HG02798 (cell line): ENCODE results near the gene GZMH.
"Not testable (repeated sequence)": the region's sequence is repeated elsewhere in the genome, so short reads cannot be mapped to it uniquely, and the experiment has no call there.

Source experiments
- ATAC-seq: cut with Tn5 transposase; IDR thresholded peaks from one replicate; pipeline ENCODE4 v1.9.1; 2021; ENCODE audit warnings: mild to moderate bottlenecking; ENCODE audit not compliant: unreplicated experiment, poor library complexity

GZMH gene

DNA sequence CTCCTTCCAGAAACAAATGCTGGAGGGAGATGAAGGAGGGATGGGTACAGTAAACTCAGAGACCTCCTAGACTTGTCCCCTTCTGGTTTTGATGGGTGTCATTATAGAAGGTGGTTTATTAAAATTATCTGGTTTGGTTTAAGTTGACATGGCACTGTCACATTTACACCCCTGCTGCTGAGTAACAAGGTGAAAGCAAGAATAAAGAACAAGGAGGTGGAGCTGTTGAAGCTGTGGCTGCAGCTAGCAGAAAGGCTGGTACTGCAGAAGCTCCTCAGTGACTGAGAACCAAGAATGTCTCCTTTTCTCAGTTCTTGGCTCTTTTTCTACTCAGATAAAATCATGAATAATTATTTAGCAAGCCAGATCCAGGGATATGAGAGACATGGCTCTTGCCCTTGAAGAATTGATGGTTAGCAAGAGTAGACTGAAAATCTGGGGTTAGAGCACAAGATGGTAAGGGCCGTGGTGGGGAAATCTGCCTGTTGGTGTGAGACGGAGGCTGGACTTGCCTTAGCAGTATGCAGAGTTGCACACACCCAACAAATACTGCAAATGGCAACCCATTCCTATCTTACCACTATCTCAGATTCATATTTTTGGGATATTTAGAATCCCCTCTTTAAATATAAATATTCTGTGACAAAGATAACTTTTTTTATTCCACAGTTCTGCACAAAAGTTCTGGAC, at the start of gene GZMH:
Gene GZMH, minus strand, starts transcription at position 31 of the 690 bp plus-strand sequence. CDS start 72 bp downstream, outside the sequence.
- peak; percentile 49 for ATAC-seq

DNA sequence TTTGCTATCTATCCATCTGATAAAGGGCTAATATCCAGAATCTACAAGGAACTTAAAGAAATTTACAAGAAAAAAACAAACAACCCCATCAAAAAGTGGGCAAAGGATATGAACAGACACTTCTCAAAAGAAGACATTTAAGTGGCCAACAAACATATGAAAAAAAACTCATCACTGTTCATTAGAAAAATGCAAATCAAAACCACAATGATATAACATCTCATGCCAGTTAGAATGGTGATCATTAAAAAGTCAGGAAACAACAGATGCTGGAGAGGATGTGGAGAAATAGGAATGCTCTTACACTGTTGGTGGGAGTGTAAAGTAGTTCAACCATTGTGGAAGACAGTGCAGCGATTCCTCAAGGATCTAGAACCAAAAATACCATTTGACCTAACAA, 38.9 kb upstream of the GZMH start:
- ATAC-seq, result not testable (repeated sequence)

- ATAC-seq, result no peak
These were observed 30.4 kb upstream of the GZMH start for GRCh38 chr14:24639905-24640304.

DNA sequence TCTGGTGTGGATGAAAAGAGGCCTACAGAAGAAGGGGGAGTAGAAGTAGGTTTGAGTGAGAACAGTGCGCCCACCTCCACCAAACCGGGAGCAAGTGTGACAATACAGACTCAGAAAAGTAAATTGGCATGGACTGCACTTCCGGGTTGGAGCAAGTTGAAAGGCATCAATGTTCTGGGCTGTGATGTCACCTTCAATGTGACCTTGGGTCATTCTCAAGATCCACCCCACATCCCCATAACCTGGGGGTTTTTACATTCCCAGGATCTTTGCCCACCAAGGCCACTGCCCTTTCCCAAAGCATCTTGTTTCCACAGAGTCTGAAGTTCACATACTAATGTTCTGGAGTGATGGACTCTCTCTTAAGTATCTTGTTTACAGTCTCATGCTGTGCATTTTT, 29.8 kb upstream of the GZMH start:
- ATAC-seq, result no peak

- no peak for ATAC-seq
These were observed 24.7 kb upstream of the GZMH start, which contains the start of gene GZMB for GRCh38 chr14:24634158-24634557. Gene GZMB, minus strand, starts transcription at chr14:24634190. Its CDS starts 30 bp downstream, at chr14:24634160.

DNA sequence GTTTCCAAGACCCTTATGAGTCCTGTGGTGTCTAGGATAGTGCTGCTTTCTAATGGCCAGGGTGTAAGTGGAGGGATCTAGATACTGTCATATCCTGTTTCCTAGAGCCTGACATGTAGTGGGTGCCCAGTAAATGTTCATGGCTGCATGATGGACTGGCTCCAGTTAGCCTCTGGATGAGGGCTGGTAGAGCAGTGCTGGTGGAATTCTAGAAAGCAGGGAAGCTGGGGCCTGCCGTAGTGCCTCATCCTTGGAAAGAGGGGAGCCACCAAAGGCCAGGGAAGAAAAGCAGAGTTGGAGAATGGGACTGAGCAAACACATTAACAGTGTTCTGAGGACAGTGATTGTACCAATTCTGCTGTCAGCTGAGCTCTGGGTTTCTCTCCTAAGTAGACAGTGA, 23.9 kb upstream of the GZMH start:
- ATAC-seq, result no peak

DNA sequence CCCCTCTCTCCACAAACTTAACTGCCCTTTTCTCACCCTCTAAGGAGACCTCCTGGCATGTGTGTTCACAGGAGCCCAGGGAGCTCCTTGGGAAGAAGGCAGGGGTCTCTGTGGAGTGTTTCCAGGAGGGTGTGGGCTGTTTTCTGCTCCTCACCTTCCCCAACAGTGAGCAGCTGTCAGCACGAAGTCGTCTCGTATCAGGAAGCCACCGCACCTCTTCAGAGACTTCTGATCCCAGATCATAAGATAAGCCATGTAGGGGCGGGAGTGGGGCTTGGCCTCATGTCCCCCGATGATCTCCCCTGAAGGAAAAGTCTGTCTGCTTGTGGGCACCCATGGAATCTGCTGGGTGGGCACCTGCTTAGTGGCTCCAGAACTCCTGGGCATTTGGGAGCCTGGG, 23.3 kb upstream of the GZMH start:
- no peak for ATAC-seq

GRCh38 chr14:24632336-24632735, 22.9 kb upstream of the GZMH start:
- ATAC-seq, result no peak

DNA sequence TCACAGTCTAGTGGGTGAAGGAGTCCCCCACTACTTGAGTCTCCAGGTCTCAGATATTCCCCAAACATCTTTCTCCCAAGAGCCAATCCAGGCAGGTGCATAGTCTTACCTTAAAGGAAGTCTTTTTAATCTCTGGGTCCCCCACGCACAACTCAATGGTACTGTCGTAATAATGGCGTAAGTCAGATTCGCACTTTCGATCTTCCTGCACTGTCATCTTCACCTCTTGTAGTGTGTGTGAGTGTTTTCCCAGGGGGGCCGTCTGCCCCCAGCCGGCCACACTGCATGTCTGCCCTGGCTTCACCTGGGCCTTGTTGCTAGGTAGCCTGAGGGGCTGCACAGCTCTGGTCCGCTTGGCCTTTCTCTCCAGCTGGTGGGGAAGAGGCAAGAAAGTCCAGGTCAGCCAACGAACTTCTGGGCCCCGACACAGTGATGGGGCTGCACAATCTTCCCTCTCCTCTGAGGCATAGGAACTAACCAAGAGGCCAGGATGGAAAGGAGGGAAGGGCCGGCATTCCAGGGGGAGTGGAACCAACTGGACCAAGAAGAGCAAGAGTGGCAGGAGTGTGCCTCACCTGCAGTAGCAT, 22.4 kb upstream of the GZMH start:
- no peak for ATAC-seq

DNA sequence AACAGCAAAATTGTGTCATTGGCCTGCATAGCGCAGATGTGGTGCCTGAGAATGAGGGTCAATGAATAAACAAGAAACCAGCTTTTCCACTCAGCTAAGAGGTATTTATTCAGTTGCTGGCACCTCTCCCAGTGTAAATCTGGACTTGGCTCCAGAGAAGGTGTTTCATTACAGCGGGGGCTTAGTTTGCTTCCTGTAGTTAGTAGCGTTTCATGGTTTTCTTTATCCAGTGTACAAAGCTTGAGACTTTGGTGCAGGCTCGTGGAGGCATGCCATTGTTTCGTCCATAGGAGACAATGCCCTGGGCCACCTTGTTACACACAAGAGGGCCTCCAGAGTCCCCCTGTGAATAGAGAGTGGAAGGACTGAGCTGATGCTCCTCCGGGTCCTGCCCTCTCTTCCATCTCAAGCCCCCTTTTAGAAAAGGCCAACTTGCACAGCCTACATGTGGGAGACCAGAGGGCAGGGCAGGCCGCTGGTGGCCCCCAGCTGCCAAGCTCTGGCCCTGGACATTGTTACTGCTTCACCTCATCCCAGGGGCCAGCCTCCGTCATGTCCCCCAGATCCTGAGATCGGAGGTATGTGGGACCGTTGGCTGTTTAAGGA, 21.5 kb upstream of the GZMH start:
- ATAC-seq, result no peak

- no peak for ATAC-seq
These were observed 20.8 kb upstream of the GZMH start for GRCh38 chr14:24630087-24630871.

- no peak for ATAC-seq
These were observed 20.0 kb upstream of the GZMH start for GRCh38 chr14:24629521-24629920.

- ATAC-seq, result no peak
These were observed 4.3 kb upstream of the GZMH start for GRCh38 chr14:24613747-24614146.

GRCh38 chr14:24613241-24613640, 3.8 kb upstream of the GZMH start:
- ATAC-seq, result no peak

DNA sequence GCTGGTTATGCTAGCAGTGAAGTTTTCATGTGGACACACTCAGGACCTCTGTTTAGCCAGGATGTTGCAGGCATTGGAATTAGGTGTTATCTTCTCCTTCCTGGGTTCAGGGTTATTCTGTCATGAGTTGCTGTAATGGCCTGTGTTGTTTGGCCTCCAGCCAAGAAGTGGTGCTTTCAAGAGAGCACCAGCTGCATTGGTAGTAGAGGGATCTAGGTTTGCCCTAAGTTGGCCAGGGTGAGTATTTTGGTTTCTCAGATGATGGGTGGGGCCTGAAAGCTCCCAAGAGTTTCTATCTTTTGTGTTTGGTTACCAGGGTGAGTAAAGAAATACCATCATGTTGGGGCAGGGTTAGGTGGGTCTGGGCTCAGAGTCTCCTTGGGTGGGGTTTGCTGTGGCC, 2.7 kb upstream of the GZMH start:
- peak; percentile 37 for ATAC-seq

GRCh38 chr14:24607635-24608514, 1.6 kb downstream of the GZMH start:
- no peak for ATAC-seq

DNA sequence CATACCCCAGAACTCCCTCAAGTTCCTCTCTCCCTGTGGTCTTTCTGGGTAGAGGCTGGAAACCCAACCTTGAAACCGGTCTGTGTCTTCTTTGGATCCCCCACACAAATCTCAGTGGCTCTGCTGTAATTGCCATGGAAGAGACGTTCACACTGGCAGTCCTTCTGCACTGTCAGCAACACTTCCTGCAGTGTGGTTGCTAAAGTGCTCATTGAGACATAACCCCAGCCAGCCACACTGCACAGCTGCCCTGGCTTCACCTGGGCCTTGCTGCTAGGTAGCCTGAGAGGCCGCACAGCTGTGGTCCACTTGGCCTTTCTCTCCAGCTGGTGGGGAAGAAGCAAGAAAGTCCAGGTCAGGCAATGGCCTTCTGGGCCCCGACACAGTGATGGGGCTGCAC, 2.4 kb downstream of the GZMH start:
- no peak for ATAC-seq

- ATAC-seq, result no peak
These were observed 3.2 kb downstream of the GZMH start for GRCh38 chr14:24606297-24606696.

DNA sequence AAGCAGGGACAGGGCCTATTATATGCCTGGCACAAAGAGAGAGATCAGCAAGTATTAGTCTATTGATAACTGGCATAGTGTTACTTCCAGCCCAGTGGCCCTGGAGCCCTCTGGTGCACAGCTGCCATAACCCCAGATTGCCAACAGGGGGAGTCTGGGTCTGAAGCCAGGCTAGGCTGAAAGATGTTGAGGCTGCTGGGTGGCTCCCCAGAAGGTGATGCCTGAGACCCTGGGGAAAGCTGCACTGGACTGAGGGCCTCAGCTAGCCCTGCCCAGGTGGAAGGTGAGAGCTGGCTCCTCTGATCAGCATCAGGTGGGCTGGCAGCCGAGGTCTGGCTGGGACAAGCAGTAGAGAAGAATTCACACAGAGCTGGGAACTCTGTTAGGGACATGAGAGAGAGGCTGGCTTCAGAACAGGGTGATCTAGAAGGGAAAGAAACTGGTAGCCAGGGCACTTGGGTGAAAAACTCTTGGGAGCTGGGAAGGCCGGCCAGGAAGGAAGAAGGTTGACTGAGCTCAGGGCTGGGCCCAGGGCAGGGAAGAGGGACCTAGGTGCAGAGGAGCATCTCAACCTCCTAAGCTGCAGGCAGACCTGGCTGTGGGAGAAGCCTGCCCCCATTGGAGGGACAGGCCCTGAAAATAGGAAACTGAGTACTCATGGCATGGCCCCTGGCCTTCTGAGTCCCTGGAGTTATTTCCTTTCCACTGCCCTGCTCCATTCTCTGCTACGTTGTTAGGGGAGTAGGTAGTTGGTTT, 3.9 kb downstream of the GZMH start:
- peak; percentile 85 for ATAC-seq
